ENCODE results near the gene MICAL1.

The MICAL1 gene

DNA sequence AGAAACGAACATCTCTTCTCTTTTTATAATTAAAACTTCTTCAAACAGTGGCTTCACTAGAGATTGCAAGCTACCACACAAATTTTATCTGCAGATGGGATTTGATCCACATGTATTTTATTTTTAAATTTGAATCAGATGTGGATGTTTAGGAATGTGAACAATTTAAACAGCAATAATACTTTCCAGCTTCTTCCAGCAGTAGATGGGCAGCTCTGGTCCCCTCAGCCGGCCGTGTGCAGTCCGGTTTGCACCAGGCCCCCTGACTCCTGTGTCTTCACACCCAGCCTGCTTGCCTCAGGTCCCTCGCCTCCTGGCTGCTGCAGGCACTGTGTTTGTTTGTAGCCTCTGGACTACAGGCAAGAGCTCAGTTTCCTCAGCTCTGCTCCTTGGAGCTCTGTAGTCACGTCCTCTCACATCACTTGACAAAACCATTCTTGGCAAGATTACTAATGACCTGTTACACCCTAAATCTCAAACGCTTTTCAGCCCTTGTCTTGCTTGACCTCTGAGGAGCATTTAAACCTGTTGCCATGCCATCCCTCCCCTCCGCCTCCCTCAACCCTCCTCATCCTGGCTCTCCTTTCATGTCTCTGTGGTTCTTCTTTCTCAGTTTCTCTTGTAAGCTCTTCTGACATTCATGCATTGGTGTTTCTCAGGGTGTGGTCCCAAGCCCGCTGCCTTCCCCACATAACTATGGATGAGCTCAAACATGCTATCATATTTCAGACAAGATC, 40.6 kb upstream of the MICAL1 start:
- Histone ChIP-seq H2BK120ac (ENCODE audit: insufficient read depth, low read length, poor library complexity) (no peak overlapping the region), H3K14ac (ENCODE audit: low read length) (no peak overlapping the region), H3K9ac (ENCODE audit: low read length) (no peak overlapping the region), H3K36me3 (ENCODE audit: control insufficient read depth in 1 of 2, insufficient read depth in 2 of 2, low read length in 2 of 2) (no peaks in the 10 kb centered on the region), H4K12ac (ENCODE audit: low read depth, low read length) (no peak overlapping the region), H3K4me2 (ENCODE audit: low read length) (no peak overlapping the region), H2AFZ (ENCODE audit: insufficient read depth, low read length, poor library complexity) (no peak overlapping the region), H3K18ac (ENCODE audit: low read length) (no peak overlapping the region), H2BK5ac (ENCODE audit: low read depth, low read length, poor library complexity) (no peak overlapping the region), H3K4ac (ENCODE audit: low read depth, low read length) (no peak overlapping the region), H3K27ac (ENCODE audit: low read depth, low read length) (no peak overlapping the region), H3K79me1 (ENCODE audit: low read length) (no peaks in the 10 kb centered on the region), H3K23ac (ENCODE audit: low read length) (no peak overlapping the region), H3K4me3 (ENCODE audit: low read depth, low read length) (no peak overlapping the region), H4K8ac (ENCODE audit: low read depth, low read length) (no peak overlapping the region), H3K9me3 (ENCODE audit: insufficient read depth, low read depth, low read length) (peaks cover 2% of the 10 kb centered on the region), H3K4me1 (ENCODE audit: control insufficient read depth in 1 of 2, insufficient read depth in 2 of 2, low read length in 2 of 2) (no peaks in the 10 kb centered on the region), H3K79me2 (ENCODE audit: control insufficient read depth, insufficient read depth, low read length, poor library complexity) (no peaks in the 10 kb centered on the region), H2BK12ac (ENCODE audit: low read length) (no peak overlapping the region), H4K91ac (ENCODE audit: low read depth, low read length) (no peak overlapping the region), H3K27me3 (ENCODE audit: insufficient read depth, low read length) (no peaks in the 10 kb centered on the region), H2AK5ac (ENCODE audit: low read length) (no peak overlapping the region)
- WGBS (ENCODE audit: extremely low coverage, insufficient coverage, insufficient read length), result 100% methylated on average over 1 of the region's 9 CpGs
- DNase-seq, result no peak

DNA sequence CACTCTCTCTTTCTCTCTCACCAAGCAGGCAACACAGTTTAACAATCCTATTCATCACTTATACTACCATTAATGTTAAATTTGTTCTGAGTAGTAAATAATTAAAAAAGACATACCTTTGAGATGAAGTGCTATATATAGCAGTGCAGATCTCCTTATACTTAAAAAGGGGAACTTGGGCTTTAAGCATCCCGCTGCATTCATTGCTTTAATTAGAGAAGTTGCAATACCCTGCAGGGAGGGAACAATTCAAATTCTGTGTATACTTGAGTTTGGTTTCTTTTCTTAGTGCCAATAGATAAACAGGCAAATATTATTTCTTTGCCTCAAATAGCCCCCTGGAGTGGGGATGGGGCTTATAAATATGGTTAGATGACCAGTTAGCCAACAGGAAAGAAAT, 38.3 kb upstream of the MICAL1 start:
- no peak overlapping the region for H3K18ac ChIP-seq (ENCODE audit: low read length)
- H2BK120ac ChIP-seq (ENCODE audit: insufficient read depth, low read length, poor library complexity), result no peak overlapping the region
- H3K4me2 ChIP-seq (ENCODE audit: low read length), result no peak overlapping the region
- H3K4ac ChIP-seq (ENCODE audit: low read depth, low read length), result no peak overlapping the region
- H2AK5ac ChIP-seq (ENCODE audit: low read length), result no peak overlapping the region
- no peak overlapping the region for H3K9ac ChIP-seq (ENCODE audit: low read length)
- no peaks in the 10 kb centered on the region for H3K79me1 ChIP-seq (ENCODE audit: low read length)
- no peak overlapping the region for H4K12ac ChIP-seq (ENCODE audit: low read depth, low read length)
- no peak overlapping the region for H3K23ac ChIP-seq (ENCODE audit: low read length)
- H3K9me3 ChIP-seq (ENCODE audit: insufficient read depth, low read depth, low read length), result peaks cover 2% of the 10 kb centered on the region
- H3K79me2 ChIP-seq (ENCODE audit: control insufficient read depth, insufficient read depth, low read length, poor library complexity), result no peaks in the 10 kb centered on the region
- no peak overlapping the region for H4K91ac ChIP-seq (ENCODE audit: low read depth, low read length)
- no peak overlapping the region for H2BK12ac ChIP-seq (ENCODE audit: low read length)
- no peak for DNase-seq
- WGBS (ENCODE audit: extremely low coverage, insufficient coverage, insufficient read length), result no CpG with 5 or more reads among the region's 1 CpG
- H2AFZ ChIP-seq (ENCODE audit: insufficient read depth, low read length, poor library complexity), result no peak overlapping the region
- H3K36me3 ChIP-seq (ENCODE audit: control insufficient read depth in 1 of 2, insufficient read depth in 2 of 2, low read length in 2 of 2), result no peaks in the 10 kb centered on the region
- H4K8ac ChIP-seq (ENCODE audit: low read depth, low read length), result no peak overlapping the region
- no peak overlapping the region for H3K14ac ChIP-seq (ENCODE audit: low read length)
- H3K4me1 ChIP-seq (ENCODE audit: control insufficient read depth in 1 of 2, insufficient read depth in 2 of 2, low read length in 2 of 2), result no peaks in the 10 kb centered on the region
- no peak overlapping the region for H3K27ac ChIP-seq (ENCODE audit: low read depth, low read length)
- H2BK5ac ChIP-seq (ENCODE audit: low read depth, low read length, poor library complexity), result no peak overlapping the region
- no peak overlapping the region for H3K4me3 ChIP-seq (ENCODE audit: low read depth, low read length)
- no peaks in the 10 kb centered on the region for H3K27me3 ChIP-seq (ENCODE audit: insufficient read depth, low read length)

DNA sequence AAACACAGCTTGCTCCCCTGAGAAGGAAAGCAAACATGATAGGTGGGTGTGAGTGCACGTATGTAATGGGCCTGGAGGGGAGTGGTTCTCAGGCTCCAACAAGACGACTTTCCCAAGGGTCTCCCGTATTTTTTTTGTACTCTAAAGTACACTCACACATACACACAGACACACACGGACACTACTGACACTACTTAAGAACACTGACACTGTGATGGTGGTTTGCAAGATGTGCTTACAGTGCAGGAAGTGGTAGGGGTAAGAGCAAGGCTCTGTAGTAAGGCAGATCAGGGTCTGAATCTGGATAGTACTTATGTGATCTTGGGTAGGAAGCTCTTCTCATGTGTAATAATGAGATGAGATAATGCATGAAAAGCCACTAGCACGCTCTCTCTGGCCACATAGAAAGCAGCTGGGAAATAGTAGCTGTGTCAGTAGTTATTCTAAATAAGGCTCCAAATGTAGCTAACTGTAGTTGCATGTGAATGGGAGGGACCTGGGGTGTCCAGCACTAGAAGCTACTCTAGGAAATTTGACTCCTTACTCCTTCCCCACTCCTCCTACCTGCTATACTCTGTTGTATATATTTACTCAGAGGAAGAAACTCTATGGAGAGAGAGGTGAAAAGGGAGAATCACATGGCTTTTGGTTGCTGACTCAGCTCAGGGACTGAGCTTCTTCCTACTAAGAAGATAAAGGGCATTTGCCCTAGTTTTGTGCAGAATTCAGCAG, 35.8 kb upstream of the MICAL1 start:
- Histone ChIP-seq H2BK5ac (ENCODE audit: low read depth, low read length, poor library complexity) (no peak overlapping the region), H3K4me1 (ENCODE audit: control insufficient read depth in 1 of 2, insufficient read depth in 2 of 2, low read length in 2 of 2) (no peaks in the 10 kb centered on the region), H2BK120ac (ENCODE audit: insufficient read depth, low read length, poor library complexity) (no peak overlapping the region), H3K36me3 (ENCODE audit: control insufficient read depth in 1 of 2, insufficient read depth in 2 of 2, low read length in 2 of 2) (no peaks in the 10 kb centered on the region), H3K9ac (ENCODE audit: low read length) (no peak overlapping the region), H3K27me3 (ENCODE audit: insufficient read depth, low read length) (no peaks in the 10 kb centered on the region), H3K9me3 (ENCODE audit: insufficient read depth, low read depth, low read length) (no peaks in the 10 kb centered on the region), H4K91ac (ENCODE audit: low read depth, low read length) (no peak overlapping the region), H3K4ac (ENCODE audit: low read depth, low read length) (no peak overlapping the region), H3K4me2 (ENCODE audit: low read length) (no peak overlapping the region), H3K79me2 (ENCODE audit: control insufficient read depth, insufficient read depth, low read length, poor library complexity) (no peaks in the 10 kb centered on the region), H4K12ac (ENCODE audit: low read depth, low read length) (no peak overlapping the region), H3K23ac (ENCODE audit: low read length) (no peak overlapping the region), H3K18ac (ENCODE audit: low read length) (no peak overlapping the region), H2AFZ (ENCODE audit: insufficient read depth, low read length, poor library complexity) (no peak overlapping the region), H3K79me1 (ENCODE audit: low read length) (no peaks in the 10 kb centered on the region), H2BK12ac (ENCODE audit: low read length) (no peak overlapping the region), H3K14ac (ENCODE audit: low read length) (no peak overlapping the region), H3K27ac (ENCODE audit: low read depth, low read length) (no peak overlapping the region), H4K8ac (ENCODE audit: low read depth, low read length) (no peak overlapping the region), H2AK5ac (ENCODE audit: low read length) (no peak overlapping the region), H3K4me3 (ENCODE audit: low read depth, low read length) (no peak overlapping the region)
- no peak for DNase-seq
- no CpG with 5 or more reads among the region's 5 CpGs for WGBS (ENCODE audit: extremely low coverage, insufficient coverage, insufficient read length)

DNA sequence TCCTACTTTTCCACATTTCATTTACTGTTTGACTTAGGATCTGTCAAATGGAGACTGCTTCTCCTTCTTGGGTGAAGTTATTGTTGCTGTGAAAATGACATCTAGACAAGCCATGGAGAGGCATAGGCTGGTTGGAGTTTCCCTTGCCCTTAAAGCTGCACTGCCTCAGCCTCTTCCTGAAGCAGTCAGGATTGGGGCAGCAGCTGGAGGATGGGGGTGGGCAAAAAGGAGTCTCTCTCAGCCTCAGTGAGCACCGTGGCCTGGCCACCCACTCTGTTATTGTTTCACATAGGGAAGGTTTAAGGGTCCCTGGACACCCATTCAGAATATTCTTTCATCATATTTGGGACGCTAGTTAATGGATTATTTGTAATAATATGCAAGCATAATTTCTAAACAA, 35.1 kb upstream of the MICAL1 start:
- H3K18ac ChIP-seq (ENCODE audit: low read length), result no peak overlapping the region
- no peaks in the 10 kb centered on the region for H3K79me2 ChIP-seq (ENCODE audit: control insufficient read depth, insufficient read depth, low read length, poor library complexity)
- H3K4me1 ChIP-seq (ENCODE audit: control insufficient read depth in 1 of 2, insufficient read depth in 2 of 2, low read length in 2 of 2), result no peaks in the 10 kb centered on the region
- no peak overlapping the region for H2AFZ ChIP-seq (ENCODE audit: insufficient read depth, low read length, poor library complexity)
- no peak overlapping the region for H3K9ac ChIP-seq (ENCODE audit: low read length)
- no peak overlapping the region for H4K8ac ChIP-seq (ENCODE audit: low read depth, low read length)
- H3K4me3 ChIP-seq (ENCODE audit: low read depth, low read length), result no peak overlapping the region
- WGBS (ENCODE audit: extremely low coverage, insufficient coverage, insufficient read length), result no CpG with 5 or more reads among the region's 2 CpGs
- H4K91ac ChIP-seq (ENCODE audit: low read depth, low read length), result no peak overlapping the region
- no peak overlapping the region for H4K12ac ChIP-seq (ENCODE audit: low read depth, low read length)
- H2BK12ac ChIP-seq (ENCODE audit: low read length), result no peak overlapping the region
- no peak overlapping the region for H3K14ac ChIP-seq (ENCODE audit: low read length)
- H3K27ac ChIP-seq (ENCODE audit: low read depth, low read length), result no peak overlapping the region
- H3K36me3 ChIP-seq (ENCODE audit: control insufficient read depth in 1 of 2, insufficient read depth in 2 of 2, low read length in 2 of 2), result no peaks in the 10 kb centered on the region
- H3K27me3 ChIP-seq (ENCODE audit: insufficient read depth, low read length), result no peaks in the 10 kb centered on the region
- H2BK5ac ChIP-seq (ENCODE audit: low read depth, low read length, poor library complexity), result no peak overlapping the region
- H3K4me2 ChIP-seq (ENCODE audit: low read length), result no peak overlapping the region
- no peaks in the 10 kb centered on the region for H3K79me1 ChIP-seq (ENCODE audit: low read length)
- no peak overlapping the region for H2AK5ac ChIP-seq (ENCODE audit: low read length)
- H3K23ac ChIP-seq (ENCODE audit: low read length), result no peak overlapping the region
- no peak overlapping the region for H2BK120ac ChIP-seq (ENCODE audit: insufficient read depth, low read length, poor library complexity)
- no peak overlapping the region for H3K4ac ChIP-seq (ENCODE audit: low read depth, low read length)
- no peaks in the 10 kb centered on the region for H3K9me3 ChIP-seq (ENCODE audit: insufficient read depth, low read depth, low read length)
- DNase-seq, result no peak

Measured in trophoblast cell (in vitro differentiated cells and primary cell).